ENCODE results near the gene CSNK1G3.

The CSNK1G3 gene

GRCh38 chr5:123478546-123478945 lies 33.4 kb upstream of the CSNK1G3 start:
- Histone ChIP-seq H3K27ac (ENCODE audit: low read depth, low read length, poor library complexity, severe bottlenecking) (no peak overlapping the region), H4K20me1 (ENCODE audit: insufficient read depth, low read length) (no peaks in the 10 kb centered on the region), H3K36me3 (ENCODE audit: insufficient read depth, low read length) (no peaks in the 10 kb centered on the region), H3K27me3 (ENCODE audit: insufficient read depth, low read length) (no peaks in the 10 kb centered on the region), H3K9me3 (ENCODE audit: low read length) (no peaks in the 10 kb centered on the region), H2AFZ (ENCODE audit: low read length) (no peak overlapping the region), H3K4me1 (ENCODE audit: insufficient read depth, low read length, severe bottlenecking) (no peaks in the 10 kb centered on the region), H3K9me2 (ENCODE audit: low read depth, low read length) (no peaks in the 10 kb centered on the region), H3F3A (ENCODE audit: insufficient read depth, low read length) (no peaks in the 10 kb centered on the region), H3K79me2 (ENCODE audit: insufficient read depth, low read length) (no peaks in the 10 kb centered on the region), H3K9ac (ENCODE audit: low read length) (no peak overlapping the region), H3K4me2 (ENCODE audit: low read length) (no peak overlapping the region), H3K4me3 (ENCODE audit: low read depth, low read length, poor library complexity, severe bottlenecking) (no peak overlapping the region)
- no peak for TF ChIP-seq EZH2 (IDR thresholded peaks at IDR 0.05; ENCODE audit: borderline replicate concordance, low read length)
- TF ChIP-seq, protein P1, sequence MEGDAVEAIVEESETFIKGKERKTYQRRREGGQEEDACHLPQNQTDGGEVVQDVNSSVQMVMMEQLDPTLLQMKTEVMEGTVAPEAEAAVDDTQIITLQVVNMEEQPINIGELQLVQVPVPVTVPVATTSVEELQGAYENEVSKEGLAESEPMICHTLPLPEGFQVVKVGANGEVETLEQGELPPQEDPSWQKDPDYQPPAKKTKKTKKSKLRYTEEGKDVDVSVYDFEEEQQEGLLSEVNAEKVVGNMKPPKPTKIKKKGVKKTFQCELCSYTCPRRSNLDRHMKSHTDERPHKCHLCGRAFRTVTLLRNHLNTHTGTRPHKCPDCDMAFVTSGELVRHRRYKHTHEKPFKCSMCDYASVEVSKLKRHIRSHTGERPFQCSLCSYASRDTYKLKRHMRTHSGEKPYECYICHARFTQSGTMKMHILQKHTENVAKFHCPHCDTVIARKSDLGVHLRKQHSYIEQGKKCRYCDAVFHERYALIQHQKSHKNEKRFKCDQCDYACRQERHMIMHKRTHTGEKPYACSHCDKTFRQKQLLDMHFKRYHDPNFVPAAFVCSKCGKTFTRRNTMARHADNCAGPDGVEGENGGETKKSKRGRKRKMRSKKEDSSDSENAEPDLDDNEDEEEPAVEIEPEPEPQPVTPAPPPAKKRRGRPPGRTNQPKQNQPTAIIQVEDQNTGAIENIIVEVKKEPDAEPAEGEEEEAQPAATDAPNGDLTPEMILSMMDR (IDR thresholded peaks at IDR 0.05; ENCODE audit: low read length): no peak

DNA sequence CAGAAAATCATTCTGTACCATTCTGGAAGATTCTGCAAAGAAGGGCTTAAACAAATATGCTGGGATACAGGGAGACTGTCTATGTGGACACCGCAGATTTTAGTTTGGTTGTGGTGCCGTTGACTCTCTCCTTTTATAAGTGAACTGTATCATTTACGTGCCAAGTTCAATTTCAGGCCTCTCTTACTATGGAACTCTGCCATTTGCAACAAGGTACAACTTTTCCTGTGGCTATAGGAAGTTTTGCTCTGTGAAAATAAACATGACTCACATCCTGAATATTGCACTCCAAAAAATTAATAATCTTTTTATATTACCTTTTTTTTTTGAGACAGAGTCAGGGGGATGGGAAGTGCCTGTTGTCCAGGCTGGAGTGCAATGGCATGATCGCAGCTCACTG lies 29.7 kb upstream of the CSNK1G3 start:
- Histone ChIP-seq H4K20me1 (ENCODE audit: insufficient read depth, low read length) (no peaks in the 10 kb centered on the region), H3K27ac (ENCODE audit: low read depth, low read length, poor library complexity, severe bottlenecking) (no peak overlapping the region), H3K4me2 (ENCODE audit: low read length) (no peak overlapping the region), H3K79me2 (ENCODE audit: insufficient read depth, low read length) (no peaks in the 10 kb centered on the region), H2AFZ (ENCODE audit: low read length) (no peak overlapping the region), H3K4me3 (ENCODE audit: low read depth, low read length, poor library complexity, severe bottlenecking) (no peak overlapping the region), H3K27me3 (ENCODE audit: insufficient read depth, low read length) (no peaks in the 10 kb centered on the region), H3K9ac (ENCODE audit: low read length) (no peak overlapping the region), H3K36me3 (ENCODE audit: insufficient read depth, low read length) (no peaks in the 10 kb centered on the region), H3K4me1 (ENCODE audit: insufficient read depth, low read length, severe bottlenecking) (no peaks in the 10 kb centered on the region), H3K9me3 (ENCODE audit: low read length) (no peaks in the 10 kb centered on the region), H3K9me2 (ENCODE audit: low read depth, low read length) (no peaks in the 10 kb centered on the region), H3F3A (ENCODE audit: insufficient read depth, low read length) (no peaks in the 10 kb centered on the region)
- TF ChIP-seq, protein P1 (IDR thresholded peaks at IDR 0.05; ENCODE audit: low read length): no peak

DNA sequence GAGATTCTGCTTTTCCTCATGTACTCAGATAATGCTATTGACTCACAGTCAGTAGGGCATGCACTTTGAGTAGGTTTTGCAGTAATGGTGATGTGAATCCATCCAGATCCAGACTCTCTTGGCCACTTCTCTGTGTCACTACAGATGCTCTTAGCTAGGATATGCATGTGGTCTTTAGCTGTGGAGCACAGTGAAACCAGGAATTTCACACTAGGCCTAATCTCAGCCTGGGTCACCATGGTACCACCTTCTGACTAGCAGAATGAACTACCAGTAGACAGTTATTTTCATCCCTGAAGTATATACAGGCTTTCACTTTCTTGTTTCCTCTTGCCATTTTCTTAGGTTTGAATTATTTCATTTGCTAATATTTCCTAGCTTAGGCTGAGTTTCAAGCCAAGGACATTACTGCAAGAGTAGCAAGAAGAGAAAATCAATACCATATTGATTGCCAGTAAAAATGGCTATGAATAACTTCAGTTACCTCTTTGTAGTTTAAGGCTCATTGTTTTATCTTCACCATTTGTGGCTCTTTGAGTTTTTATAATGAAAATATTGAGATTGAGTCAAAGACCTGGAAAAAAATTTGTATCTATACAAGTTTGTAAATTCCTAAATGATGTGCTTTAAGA lies 28.4 kb upstream of the CSNK1G3 start:
- Histone ChIP-seq H3K79me2 (ENCODE audit: insufficient read depth, low read length) (no peaks in the 10 kb centered on the region), H3K4me1 (ENCODE audit: insufficient read depth, low read length, severe bottlenecking) (no peaks in the 10 kb centered on the region), H3K4me2 (ENCODE audit: low read length) (no peak overlapping the region), H3K4me3 (ENCODE audit: low read depth, low read length, poor library complexity, severe bottlenecking) (no peak overlapping the region), H4K20me1 (ENCODE audit: insufficient read depth, low read length) (no peaks in the 10 kb centered on the region), H3K27ac (ENCODE audit: low read depth, low read length, poor library complexity, severe bottlenecking) (no peak overlapping the region), H3K9me2 (ENCODE audit: low read depth, low read length) (no peaks in the 10 kb centered on the region), H2AFZ (ENCODE audit: low read length) (no peak overlapping the region), H3K36me3 (ENCODE audit: insufficient read depth, low read length) (no peaks in the 10 kb centered on the region), H3K9ac (ENCODE audit: low read length) (no peak overlapping the region), H3F3A (ENCODE audit: insufficient read depth, low read length) (no peaks in the 10 kb centered on the region), H3K9me3 (ENCODE audit: low read length) (no peaks in the 10 kb centered on the region), H3K27me3 (ENCODE audit: insufficient read depth, low read length) (no peaks in the 10 kb centered on the region)
- TF ChIP-seq, protein P1 (IDR thresholded peaks at IDR 0.05; ENCODE audit: low read length): no peak
- no peak for TF ChIP-seq EZH2 (IDR thresholded peaks at IDR 0.05; ENCODE audit: borderline replicate concordance, low read length)
